BJ (cell line): ENCODE data around the gene ACHE. TPM values are rescaled to one million over a fixed set of nuclear protein-coding genes. Genes with fewer than 3 reads are reported as not detected.

ENCODE experiments used
- CTCF ChIA-PET: fragments of 350-600 bp; formaldehyde crosslinking; extraction: SDS; loops from one replicate; lab custom pipeline; 2021; ENCODE audit warnings: antibody characterized with exemption, inconsistent platforms; lab: Yijun Ruan, JAX
- POLR2A ChIA-PET: fragments of 300-600 bp; sonication (Branson Sonifier 250); formaldehyde crosslinking; extraction: SDS; loops from one replicate; lab custom pipeline; 2021; ENCODE audit warnings: antibody characterized with exemption; lab: Charles Lee
- DNase-seq: peaks from one replicate; pipeline ENCODE4 v3.0.0-alpha.2; 2011; ENCODE audit warnings: low read depth
- H3K27me3 ChIP-seq: 2 replicates; pipeline ENCODE4 v1.6.0; 2011; ENCODE audit warnings: low read length; ENCODE audit not compliant: control insufficient read depth, insufficient read depth
- H3K36me3 ChIP-seq: 2 replicates; pipeline ENCODE4 v1.5.1; 2011; ENCODE audit warnings: low read length; ENCODE audit not compliant: control insufficient read depth, insufficient read depth
- H3K4me3 ChIP-seq: 2 replicates; pipeline ENCODE4 v1.5.1; 2011; ENCODE audit warnings: low read depth, mild to moderate bottlenecking, control low read depth, low read length
- polyA plus RNA-seq: library from polyadenylated mRNA; depleted of rRNA; stranded (reverse); fragments of >200 nt; gene quantifications from 2 replicates; pipeline ENCODE4 v1.2.3, GENCODE V29; 2011
- TF ChIP-seq, protein P1 (sequence below): IDR thresholded peaks from 2 replicates; pipeline ENCODE4 v1.5.1; 2011; ENCODE audit warnings: low read depth, mild to moderate bottlenecking, control low read depth, inconsistent platforms, low read length, moderate library complexity; ENCODE audit not compliant: insufficient read depth

The ACHE gene
- polyA plus RNA-seq, 1 experiment, result 0.22 TPM

DNA sequence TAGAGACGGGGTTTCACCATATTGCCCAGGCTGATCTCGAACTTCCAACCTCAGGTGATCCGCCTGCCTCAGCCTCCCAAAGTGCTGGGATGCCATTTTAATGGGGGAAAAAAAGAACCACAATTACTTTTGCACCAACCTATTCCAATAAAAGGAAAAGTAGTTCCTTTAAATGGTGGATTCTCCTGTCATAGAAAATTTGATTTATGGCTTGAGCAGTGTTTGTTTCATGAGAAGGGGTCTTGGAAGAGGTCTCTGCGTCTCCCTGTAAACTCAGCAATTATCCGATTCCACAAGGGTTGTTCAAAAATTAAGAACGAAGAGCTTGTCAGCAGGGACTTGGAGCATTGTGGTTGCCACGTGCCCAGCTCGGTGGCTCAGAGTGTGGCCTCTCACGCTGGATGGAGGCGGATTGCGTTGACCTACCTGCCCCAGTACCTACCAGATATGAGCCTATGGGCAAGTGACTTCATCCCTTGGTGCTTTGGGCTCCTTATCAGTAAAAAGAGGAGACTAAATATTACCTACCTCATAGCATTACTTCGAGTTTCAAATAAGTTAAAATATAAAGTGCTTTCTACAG is 31.3 kb downstream of the ACHE start:
- TF ChIP-seq, protein P1, sequence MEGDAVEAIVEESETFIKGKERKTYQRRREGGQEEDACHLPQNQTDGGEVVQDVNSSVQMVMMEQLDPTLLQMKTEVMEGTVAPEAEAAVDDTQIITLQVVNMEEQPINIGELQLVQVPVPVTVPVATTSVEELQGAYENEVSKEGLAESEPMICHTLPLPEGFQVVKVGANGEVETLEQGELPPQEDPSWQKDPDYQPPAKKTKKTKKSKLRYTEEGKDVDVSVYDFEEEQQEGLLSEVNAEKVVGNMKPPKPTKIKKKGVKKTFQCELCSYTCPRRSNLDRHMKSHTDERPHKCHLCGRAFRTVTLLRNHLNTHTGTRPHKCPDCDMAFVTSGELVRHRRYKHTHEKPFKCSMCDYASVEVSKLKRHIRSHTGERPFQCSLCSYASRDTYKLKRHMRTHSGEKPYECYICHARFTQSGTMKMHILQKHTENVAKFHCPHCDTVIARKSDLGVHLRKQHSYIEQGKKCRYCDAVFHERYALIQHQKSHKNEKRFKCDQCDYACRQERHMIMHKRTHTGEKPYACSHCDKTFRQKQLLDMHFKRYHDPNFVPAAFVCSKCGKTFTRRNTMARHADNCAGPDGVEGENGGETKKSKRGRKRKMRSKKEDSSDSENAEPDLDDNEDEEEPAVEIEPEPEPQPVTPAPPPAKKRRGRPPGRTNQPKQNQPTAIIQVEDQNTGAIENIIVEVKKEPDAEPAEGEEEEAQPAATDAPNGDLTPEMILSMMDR, result no peak
- Histone ChIP-seq H3K36me3 (peaks cover 16% of the 10 kb centered on the region), H3K4me3 (no peak overlapping the region), H3K27me3 (no peaks in the 10 kb centered on the region)
- no peak for DNase-seq
- CTCF ChIA-PET, result interaction anchor here (1.3 kb wide), 1 partner anchor 12 kb away, joined by 6 read pairs; the partner anchor contains the start of gene SLC12A9
- POLR2A ChIA-PET, result no interaction called here

DNA sequence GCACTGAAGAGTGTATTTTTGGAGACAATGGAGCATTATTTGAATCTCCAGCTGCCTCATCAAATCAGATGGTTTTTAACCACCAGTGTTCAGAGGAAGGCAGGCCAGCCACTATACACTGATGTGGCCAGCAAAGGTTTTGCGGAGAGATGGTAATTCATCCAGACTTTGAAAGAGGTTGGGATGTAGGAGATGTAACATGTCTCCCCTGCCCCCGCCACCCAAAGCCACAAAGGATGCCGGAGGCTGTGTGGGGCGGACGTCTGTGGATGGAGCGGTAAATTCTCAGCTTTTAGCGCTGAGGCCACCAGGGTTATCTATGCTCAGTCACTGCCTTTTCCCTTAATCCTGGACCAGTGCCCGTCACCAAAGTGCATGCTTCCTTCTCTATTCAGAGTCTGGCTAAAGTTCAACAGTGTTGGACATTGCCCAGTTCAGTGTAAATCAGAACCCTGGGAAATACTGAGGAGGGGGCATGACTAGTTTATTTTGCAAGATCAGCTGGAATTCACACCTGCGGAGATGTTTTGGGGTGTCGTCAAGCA is 32.2 kb downstream of the ACHE start:
- no peaks in the 10 kb centered on the region for H3K27me3 ChIP-seq
- peaks cover 14% of the 10 kb centered on the region for H3K36me3 ChIP-seq
- ChIA-PET POLR2A (no interaction called here), CTCF (no interaction called here)
- H3K4me3 ChIP-seq, result no peak overlapping the region
- TF ChIP-seq, protein P1, result no peak
- no peak for DNase-seq

DNA sequence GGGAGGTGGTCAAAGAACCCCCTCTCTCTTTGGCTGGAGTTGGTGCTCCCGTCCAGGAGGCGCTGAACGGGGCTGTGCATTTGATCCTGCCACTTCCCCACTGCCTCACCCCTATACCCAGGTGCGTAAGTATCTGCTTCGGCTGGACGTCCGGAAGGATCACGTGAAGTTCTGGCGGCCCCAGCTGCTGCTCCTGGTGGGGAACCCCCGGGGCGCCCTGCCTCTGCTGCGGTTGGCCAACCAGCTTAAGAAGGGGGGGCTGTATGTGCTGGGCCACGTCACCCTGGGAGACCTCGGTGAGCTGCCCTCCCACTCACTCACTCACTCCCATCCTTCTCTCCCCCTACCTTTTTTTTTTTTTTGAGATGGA is 34.1 kb downstream of the ACHE start:
- CTCF ChIA-PET, result interaction anchor here (0.7 to 0.8 kb wide), 3 partner anchors 136 to 393 kb away, joined by 3 read pairs; no protein-coding TSS in a partner anchor
- DNase-seq, result no peak

DNA sequence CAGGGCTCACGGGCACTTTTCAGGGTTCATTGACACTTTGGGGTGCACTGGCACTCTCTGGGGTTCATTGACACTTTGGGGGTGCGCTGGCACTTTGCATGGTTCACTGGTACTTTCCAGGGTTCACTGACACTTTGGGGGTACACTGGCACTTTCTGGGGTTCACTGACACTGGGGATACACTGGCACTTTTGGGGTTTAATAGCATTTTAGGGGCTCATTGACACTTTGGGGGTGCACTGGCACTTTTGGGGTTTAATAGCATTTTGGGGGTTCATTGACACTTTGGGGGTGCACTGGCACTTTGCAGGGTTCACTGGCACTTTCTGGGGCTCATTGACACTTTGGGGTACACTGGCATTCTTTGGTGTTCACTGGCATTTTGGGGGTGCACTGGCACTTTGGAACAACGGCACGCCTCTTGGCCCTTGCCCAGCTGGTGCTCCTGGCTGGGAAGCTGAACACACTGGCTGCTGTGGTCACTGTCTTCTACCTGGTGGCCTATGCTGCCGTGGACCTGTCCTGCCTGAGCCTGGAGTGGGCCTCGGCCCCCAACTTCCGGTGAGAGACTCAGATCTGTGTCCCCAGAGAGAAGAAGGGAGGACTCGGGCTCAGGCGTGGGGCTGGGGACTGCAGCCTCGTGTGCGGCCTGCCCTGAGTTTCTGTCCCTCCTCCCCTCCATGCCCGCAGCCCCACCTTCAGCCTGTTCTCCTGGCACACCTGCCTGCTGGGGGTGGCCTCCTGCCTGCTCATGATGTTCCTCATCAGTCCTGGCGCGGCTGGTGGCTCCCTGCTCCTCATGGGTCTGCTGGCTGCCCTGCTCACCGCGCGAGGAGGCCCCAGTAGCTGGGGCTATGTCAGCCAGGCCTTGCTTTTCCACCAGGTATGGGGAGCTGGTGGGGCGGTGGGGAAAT is 34.7 kb downstream of the ACHE start:
- no peak for DNase-seq
- TF ChIP-seq, protein P1, result no peak
- POLR2A ChIA-PET, result no interaction called here
- Histone ChIP-seq H3K27me3 (no peaks in the 10 kb centered on the region), H3K36me3 (peaks cover 14% of the 10 kb centered on the region), H3K4me3 (no peak overlapping the region)
- CTCF ChIA-PET, result interaction anchor here (0.7 to 0.8 kb wide), 3 partner anchors 135 to 392 kb away, joined by 3 read pairs; no protein-coding TSS in a partner anchor

More for the DNA sequence above, 34.1 kb downstream of the ACHE start:
- TF ChIP-seq, protein P1, result no peak
- H3K27me3 ChIP-seq, result no peaks in the 10 kb centered on the region
- H3K36me3 ChIP-seq, result peaks cover 14% of the 10 kb centered on the region
- POLR2A ChIA-PET, result no interaction called here
- no peak overlapping the region for H3K4me3 ChIP-seq

DNA sequence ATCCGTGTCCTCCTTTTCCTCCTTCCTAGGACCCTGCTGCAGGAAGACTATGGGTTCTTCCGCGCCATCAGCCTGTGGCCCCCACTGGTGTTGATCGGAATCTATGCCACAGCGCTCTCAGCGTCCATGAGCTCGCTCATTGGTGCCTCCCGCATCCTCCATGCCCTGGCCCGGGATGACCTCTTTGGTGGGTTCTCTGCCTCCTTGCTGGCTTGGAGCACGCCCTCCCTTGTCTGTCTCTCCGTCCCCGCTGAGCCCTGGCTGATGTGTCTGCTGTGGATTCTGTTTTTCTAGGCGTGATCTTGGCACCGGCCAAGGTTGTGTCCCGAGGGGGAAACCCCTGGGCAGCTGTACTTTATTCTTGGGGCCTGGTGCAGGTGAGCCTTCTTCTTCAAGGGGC is 35.8 kb downstream of the ACHE start:
- ChIA-PET CTCF (no interaction called here), POLR2A (no interaction called here)
- TF ChIP-seq, protein P1, result no peak

More for the DNA sequence above, 35.8 kb downstream of the ACHE start:
- Histone ChIP-seq H3K4me3 (no peak overlapping the region), H3K27me3 (no peaks in the 10 kb centered on the region), H3K36me3 (peaks cover 16% of the 10 kb centered on the region)
- DNase-seq, result no peak
